Measurements from ENCODE around the gene LRMDA.

The LRMDA gene

GRCh38 chr10:75497997-75498883 lies 66.8 kb downstream of the LRMDA start:
- no peak overlapping the region for H3K4me3 ChIP-seq (ENCODE audit: low read length)
- DNase-seq (ENCODE audit: low read depth): peak; percentile 86
- TF ChIP-seq, protein P1, sequence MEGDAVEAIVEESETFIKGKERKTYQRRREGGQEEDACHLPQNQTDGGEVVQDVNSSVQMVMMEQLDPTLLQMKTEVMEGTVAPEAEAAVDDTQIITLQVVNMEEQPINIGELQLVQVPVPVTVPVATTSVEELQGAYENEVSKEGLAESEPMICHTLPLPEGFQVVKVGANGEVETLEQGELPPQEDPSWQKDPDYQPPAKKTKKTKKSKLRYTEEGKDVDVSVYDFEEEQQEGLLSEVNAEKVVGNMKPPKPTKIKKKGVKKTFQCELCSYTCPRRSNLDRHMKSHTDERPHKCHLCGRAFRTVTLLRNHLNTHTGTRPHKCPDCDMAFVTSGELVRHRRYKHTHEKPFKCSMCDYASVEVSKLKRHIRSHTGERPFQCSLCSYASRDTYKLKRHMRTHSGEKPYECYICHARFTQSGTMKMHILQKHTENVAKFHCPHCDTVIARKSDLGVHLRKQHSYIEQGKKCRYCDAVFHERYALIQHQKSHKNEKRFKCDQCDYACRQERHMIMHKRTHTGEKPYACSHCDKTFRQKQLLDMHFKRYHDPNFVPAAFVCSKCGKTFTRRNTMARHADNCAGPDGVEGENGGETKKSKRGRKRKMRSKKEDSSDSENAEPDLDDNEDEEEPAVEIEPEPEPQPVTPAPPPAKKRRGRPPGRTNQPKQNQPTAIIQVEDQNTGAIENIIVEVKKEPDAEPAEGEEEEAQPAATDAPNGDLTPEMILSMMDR (conservative IDR thresholded peaks at IDR 0.05; ENCODE audit: low read length): no peak

DNA sequence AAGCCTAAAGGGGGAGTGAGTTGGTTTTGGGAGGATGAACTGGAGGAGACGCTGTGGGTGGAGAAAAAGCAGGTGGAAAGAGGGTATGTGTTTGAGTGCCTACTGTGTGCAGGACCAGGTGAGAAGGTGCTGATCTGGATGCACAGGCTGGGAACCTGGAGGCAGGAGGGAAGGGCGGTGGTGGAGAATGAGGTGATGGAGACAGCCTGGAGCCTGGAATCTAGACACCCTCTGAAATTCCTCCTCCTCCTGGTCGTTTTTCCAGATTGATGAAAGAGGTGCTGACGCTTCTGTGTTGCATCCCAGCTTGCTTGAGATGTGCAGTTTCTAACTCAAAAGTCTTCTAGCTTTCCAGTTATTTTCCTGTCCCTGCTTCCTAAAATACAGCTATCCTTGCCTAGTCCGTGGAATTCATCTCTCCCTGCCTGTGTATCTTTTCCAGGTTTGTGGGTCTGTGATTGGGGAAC lies 67.5 kb downstream of the LRMDA start:
- DNase-seq (ENCODE audit: low read depth): no peak
- H3K4me3 ChIP-seq (ENCODE audit: low read length): no peak overlapping the region
- TF ChIP-seq, protein P1 (conservative IDR thresholded peaks at IDR 0.05; ENCODE audit: low read length): no peak

GRCh38 chr10:75499556-75500160 lies 68.2 kb downstream of the LRMDA start:
- TF ChIP-seq, protein P1 (conservative IDR thresholded peaks at IDR 0.05; ENCODE audit: low read length): no peak
- no peak overlapping the region for H3K4me3 ChIP-seq (ENCODE audit: low read length)
- DNase-seq (ENCODE audit: low read depth): no peak

GRCh38 chr10:75502389-75502788 lies 71.0 kb downstream of the LRMDA start:
- TF ChIP-seq, protein P1 (conservative IDR thresholded peaks at IDR 0.05; ENCODE audit: low read length): no peak
- no peak for DNase-seq (ENCODE audit: low read depth)
- no peak overlapping the region for H3K4me3 ChIP-seq (ENCODE audit: low read length)

DNA sequence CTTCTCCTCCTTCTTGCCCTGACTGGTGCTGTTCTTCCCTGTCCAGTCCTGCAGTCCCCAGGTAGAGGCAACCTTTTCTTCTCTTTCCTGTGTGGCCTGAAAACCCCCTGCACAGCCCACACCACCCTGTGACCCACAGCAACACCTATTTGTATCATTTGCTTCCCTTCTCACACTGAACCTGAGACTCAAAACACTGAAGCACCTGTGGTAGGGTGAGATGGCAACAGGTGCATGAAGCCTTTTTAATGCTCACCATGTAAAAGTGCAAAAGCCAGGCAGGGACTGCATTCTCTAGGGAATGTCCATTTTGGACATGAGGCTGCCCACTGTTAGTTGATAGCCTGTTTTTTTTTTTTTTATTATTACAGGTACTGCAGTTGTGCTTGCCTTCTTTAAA lies 71.4 kb downstream of the LRMDA start:
- TF ChIP-seq, protein P1 (conservative IDR thresholded peaks at IDR 0.05; ENCODE audit: low read length): no peak
- DNase-seq (ENCODE audit: low read depth): no peak
- no peak overlapping the region for H3K4me3 ChIP-seq (ENCODE audit: low read length)

GRCh38 chr10:75505293-75505692 lies 73.9 kb downstream of the LRMDA start:
- DNase-seq (ENCODE audit: low read depth): no peak
- TF ChIP-seq, protein P1 (conservative IDR thresholded peaks at IDR 0.05; ENCODE audit: low read length): no peak

More at GRCh38 chr10:75505293-75505692, 73.9 kb downstream of the LRMDA start:
- H3K4me3 ChIP-seq (ENCODE audit: low read length): no peak overlapping the region

All from AG10803 (cell line).